ENCODE measurements around the gene CALHM2. TPM values are rescaled to one million over a fixed set of nuclear protein-coding genes. Genes with fewer than 3 reads are reported as not detected.

The CALHM2 gene, protein sequence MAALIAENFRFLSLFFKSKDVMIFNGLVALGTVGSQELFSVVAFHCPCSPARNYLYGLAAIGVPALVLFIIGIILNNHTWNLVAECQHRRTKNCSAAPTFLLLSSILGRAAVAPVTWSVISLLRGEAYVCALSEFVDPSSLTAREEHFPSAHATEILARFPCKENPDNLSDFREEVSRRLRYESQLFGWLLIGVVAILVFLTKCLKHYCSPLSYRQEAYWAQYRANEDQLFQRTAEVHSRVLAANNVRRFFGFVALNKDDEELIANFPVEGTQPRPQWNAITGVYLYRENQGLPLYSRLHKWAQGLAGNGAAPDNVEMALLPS
- polyA plus RNA-seq (2013, experiment 1 of 2): 7.7 TPM
- polyA plus RNA-seq (2013, experiment 2 of 2): 6.4 TPM

DNA sequence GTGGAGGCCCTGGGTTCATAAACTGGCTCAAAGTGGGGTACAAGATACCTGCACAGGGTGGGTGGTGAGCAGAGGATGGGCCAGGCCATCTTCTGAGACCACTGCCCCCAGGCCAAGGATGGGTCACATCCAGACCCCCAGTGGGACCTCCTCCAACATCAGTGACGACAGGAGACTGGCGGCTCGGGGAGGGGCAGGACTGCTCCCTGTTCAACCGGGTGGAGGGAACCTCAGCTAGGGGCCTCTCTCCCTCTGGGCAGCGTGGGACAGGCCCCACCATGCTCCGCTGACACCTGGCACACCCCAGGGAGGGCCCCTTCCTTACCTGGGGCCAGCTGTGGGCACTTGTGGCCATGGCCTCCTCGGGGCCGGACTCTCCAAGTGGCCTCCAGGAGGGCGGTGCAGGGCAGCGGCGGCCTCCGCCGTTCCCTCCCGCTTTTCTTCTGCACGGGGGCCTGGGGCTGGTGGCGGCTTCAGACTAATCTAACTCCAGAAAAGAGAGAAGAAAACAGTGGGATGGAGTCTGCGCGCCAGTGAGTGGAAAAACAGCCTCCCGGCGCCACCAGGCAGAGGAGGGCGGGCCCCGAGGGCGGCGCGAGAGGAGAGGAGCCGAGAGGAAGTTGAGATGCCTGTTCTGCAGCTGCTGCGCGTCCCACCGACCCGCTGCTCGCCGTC is at the start of gene CALHM2:
Gene CALHM2, minus strand, starts transcription at position 540 of the 675 bp plus-strand sequence. CDS start 2,429 bp downstream, outside the sequence.
- H3K4me1 ChIP-seq (ENCODE audit: control insufficient read depth, insufficient read depth, low read length, poor library complexity, severe bottlenecking): peaks cover 6% of the 10 kb centered on the region
- H3K27ac ChIP-seq (ENCODE audit: low read depth, low read length, severe bottlenecking): no peak within 1 kb of the TSS
- no peaks in the 10 kb centered on the region for H3K9me3 ChIP-seq (ENCODE audit: control insufficient read depth, low read length)
- peaks cover 17% of the 10 kb centered on the region for H3K36me3 ChIP-seq (ENCODE audit: control insufficient read depth, insufficient read depth, low read length)
- 66 to 79% methylated on average over 12 to 26 of the region's 32 CpGs for WGBS, 2 experiments (ENCODE audit: insufficient coverage in 2 of 2)
- H3K4me3 ChIP-seq (ENCODE audit: extremely low read depth, insufficient read depth, low read length, poor library complexity, severe bottlenecking): peak within 1 kb of the TSS; percentile 22

DNA sequence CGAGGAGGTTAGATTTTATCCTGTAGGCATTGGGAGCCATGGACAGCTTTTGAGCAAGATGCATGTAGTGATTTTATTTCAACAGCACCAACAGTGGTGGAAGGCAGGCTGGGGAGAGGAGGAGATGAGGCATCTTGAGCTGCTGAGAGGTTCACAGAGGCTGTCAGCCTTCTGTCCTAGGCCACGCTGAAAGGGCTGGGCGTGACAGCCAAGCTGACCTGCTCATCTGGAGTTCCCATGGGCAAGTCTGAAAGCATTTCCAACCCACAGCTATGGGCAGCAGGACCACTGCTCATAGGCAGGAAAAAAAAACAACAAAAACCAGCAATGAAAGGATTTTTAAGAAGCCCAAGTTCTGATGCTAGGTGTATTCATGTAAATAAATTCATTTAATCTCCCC is 49.0 kb upstream of the CALHM2 start:
- WGBS, 2 experiments (ENCODE audit: insufficient coverage in 2 of 2): 88 to 100% methylated on average over 1 to 3 of the region's 3 CpGs
- Histone ChIP-seq H3K4me1 (ENCODE audit: control insufficient read depth, insufficient read depth, low read length, poor library complexity, severe bottlenecking) (peaks cover 7% of the 10 kb centered on the region), H3K27ac (ENCODE audit: low read depth, low read length, severe bottlenecking) (no peak overlapping the region), H3K36me3 (ENCODE audit: control insufficient read depth, insufficient read depth, low read length) (no peaks in the 10 kb centered on the region), H3K4me3 (ENCODE audit: extremely low read depth, insufficient read depth, low read length, poor library complexity, severe bottlenecking) (no peak overlapping the region), H3K9me3 (ENCODE audit: control insufficient read depth, low read length) (no peaks in the 10 kb centered on the region)

DNA sequence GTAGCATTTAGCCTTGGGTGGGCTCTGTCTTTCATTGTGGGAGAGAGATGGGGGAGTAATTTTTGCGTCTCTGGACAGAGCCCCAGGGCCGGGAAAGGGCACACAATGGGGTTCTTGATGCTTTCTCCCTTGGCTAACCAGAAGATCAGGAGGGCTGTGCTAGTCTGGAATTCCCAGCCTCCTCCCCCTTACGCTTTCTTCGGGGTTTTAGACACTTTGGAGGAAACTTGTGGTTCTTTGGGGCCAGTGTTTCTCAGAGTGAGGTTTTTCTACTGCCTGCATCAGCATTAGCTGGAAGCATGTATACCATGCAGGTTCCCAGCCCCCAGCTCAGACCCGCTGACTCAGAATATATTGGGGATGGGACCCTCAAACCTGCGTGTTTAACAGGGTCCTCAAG is 48.3 kb upstream of the CALHM2 start:
- no peaks in the 10 kb centered on the region for H3K9me3 ChIP-seq (ENCODE audit: control insufficient read depth, low read length)
- H3K4me1 ChIP-seq (ENCODE audit: control insufficient read depth, insufficient read depth, low read length, poor library complexity, severe bottlenecking): peaks cover 7% of the 10 kb centered on the region
- WGBS, 2 experiments (ENCODE audit: insufficient coverage in 2 of 2): 75 to 100% methylated on average over 3 to 4 of the region's 6 CpGs
- no peak overlapping the region for H3K4me3 ChIP-seq (ENCODE audit: extremely low read depth, insufficient read depth, low read length, poor library complexity, severe bottlenecking)
- H3K36me3 ChIP-seq (ENCODE audit: control insufficient read depth, insufficient read depth, low read length): no peaks in the 10 kb centered on the region
- H3K27ac ChIP-seq (ENCODE audit: low read depth, low read length, severe bottlenecking): no peak overlapping the region

- Histone ChIP-seq H3K9me3 (ENCODE audit: control insufficient read depth, low read length) (no peaks in the 10 kb centered on the region), H3K36me3 (ENCODE audit: control insufficient read depth, insufficient read depth, low read length) (no peaks in the 10 kb centered on the region), H3K4me1 (ENCODE audit: control insufficient read depth, insufficient read depth, low read length, poor library complexity, severe bottlenecking) (peaks cover 7% of the 10 kb centered on the region), H3K27ac (ENCODE audit: low read depth, low read length, severe bottlenecking) (no peak overlapping the region), H3K4me3 (ENCODE audit: extremely low read depth, insufficient read depth, low read length, poor library complexity, severe bottlenecking) (no peak overlapping the region)
- 59 to 62% methylated on average over 4 of the region's 7 CpGs for WGBS, 2 experiments (ENCODE audit: insufficient coverage in 2 of 2)
Observed at GRCh38 chr10:103499881-103500280, 47.7 kb upstream of the CALHM2 start.

DNA sequence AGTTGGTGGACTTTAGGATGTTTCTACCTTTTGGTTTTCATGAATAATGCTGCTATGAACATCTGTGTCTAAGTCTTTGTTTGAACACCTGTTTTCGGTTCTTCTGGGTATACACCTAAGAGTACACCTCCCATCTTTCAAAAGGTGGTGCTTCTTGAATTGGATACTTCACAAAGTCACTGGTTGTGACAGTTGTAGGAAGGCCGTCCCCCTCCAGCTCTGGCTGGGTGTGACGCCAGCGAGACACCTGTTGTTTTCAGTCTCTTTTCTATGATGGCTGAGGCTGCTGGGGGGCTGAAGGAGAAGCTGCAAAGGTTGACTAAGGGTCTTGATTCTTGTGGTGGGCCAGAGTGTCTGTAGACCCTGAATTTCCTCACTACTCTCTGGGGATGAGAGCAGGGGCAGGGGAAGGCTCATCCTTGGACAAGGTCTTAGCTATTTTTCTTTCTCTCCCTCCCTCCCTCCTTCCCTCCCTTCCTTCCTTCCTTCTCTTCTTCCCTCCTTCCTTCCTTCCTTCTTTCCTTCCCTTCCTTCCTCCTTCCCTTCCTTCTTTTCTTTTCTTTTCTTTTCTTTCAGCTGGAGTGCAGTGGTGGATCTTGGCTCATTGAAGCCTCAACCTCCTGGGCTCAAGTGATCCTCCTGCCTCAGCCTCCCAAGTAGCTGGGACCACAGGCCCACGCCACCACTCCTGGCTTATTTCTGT is 46.9 kb upstream of the CALHM2 start:
- H3K9me3 ChIP-seq (ENCODE audit: control insufficient read depth, low read length): no peaks in the 10 kb centered on the region

GRCh38 chr10:103497161-103497915 is 45.2 kb upstream of the CALHM2 start:
- H3K9me3 ChIP-seq (ENCODE audit: control insufficient read depth, low read length): no peaks in the 10 kb centered on the region
- H3K4me3 ChIP-seq (ENCODE audit: extremely low read depth, insufficient read depth, low read length, poor library complexity, severe bottlenecking): no peak overlapping the region
- H3K27ac ChIP-seq (ENCODE audit: low read depth, low read length, severe bottlenecking): no peak overlapping the region
- H3K36me3 ChIP-seq (ENCODE audit: control insufficient read depth, insufficient read depth, low read length): no peaks in the 10 kb centered on the region
- 86 to 95% methylated on average over 6 to 7 of the region's 8 CpGs for WGBS, 2 experiments (ENCODE audit: insufficient coverage in 2 of 2)
- H3K4me1 ChIP-seq (ENCODE audit: control insufficient read depth, insufficient read depth, low read length, poor library complexity, severe bottlenecking): peaks cover 14% of the 10 kb centered on the region

More for the DNA sequence above, 46.9 kb upstream of the CALHM2 start:
- Histone ChIP-seq H3K27ac (ENCODE audit: low read depth, low read length, severe bottlenecking) (no peak overlapping the region), H3K4me1 (ENCODE audit: control insufficient read depth, insufficient read depth, low read length, poor library complexity, severe bottlenecking) (peaks cover 4% of the 10 kb centered on the region), H3K36me3 (ENCODE audit: control insufficient read depth, insufficient read depth, low read length) (no peaks in the 10 kb centered on the region), H3K4me3 (ENCODE audit: extremely low read depth, insufficient read depth, low read length, poor library complexity, severe bottlenecking) (no peak overlapping the region)
- WGBS, 2 experiments (ENCODE audit: insufficient coverage in 2 of 2): 88 to 97% methylated on average over 3 to 5 of the region's 5 CpGs

- no peak overlapping the region for H3K4me3 ChIP-seq (ENCODE audit: extremely low read depth, insufficient read depth, low read length, poor library complexity, severe bottlenecking)
- WGBS, 2 experiments (ENCODE audit: insufficient coverage in 2 of 2): 92 to 93% methylated on average over 3 of the region's 3 CpGs
Observed at GRCh38 chr10:103495321-103495720, 43.2 kb upstream of the CALHM2 start.

DNA sequence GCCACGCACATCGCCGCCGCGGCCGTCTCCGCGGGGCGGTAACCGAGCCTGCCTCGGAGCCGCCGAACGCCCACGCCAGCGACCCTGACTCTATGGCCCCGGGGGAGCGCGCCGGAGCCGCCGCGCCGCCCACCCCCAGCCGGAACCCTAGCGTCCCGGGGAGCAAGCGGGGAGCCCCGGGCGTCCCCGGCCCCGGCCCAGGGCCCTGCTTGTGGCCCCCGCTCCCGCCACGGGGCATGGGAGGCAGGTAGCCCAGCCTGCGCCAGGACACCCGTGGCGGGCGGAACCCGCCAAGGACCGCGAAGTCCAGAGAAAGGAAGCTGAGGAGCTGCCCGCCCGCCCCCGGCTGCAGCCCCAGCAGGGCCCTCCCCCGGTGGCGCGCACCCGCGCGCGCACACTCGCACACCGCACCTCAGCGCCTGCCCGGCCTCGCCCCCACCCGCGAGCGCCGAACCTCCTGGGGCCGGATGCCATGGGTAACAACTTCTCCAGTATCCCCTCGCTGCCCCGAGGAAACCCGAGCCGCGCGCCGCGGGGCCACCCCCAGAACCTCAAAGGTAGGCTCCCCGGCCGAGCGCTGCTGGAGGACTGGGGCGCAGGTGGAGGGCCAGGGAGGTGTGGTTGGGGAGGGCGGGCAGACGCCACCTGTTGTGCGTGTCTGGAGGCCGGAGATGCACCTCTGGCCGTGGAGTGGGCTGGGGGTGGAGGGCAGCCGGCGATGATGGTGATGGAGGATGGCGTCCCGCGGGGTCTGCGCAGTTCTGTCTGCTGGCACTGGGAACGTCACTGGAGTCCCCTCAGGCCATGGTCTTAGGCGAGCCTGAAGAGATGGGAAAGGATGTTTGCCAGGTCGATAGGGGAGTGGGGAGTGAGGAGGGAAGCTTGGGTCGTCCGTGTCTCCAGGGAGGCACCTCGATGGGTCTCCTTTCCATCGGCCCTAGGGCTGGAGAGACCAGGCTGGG is 42.0 kb upstream of the CALHM2 start:
- H3K4me1 ChIP-seq (ENCODE audit: control insufficient read depth, insufficient read depth, low read length, poor library complexity, severe bottlenecking): peaks cover 23% of the 10 kb centered on the region
- no peaks in the 10 kb centered on the region for H3K36me3 ChIP-seq (ENCODE audit: control insufficient read depth, insufficient read depth, low read length)
- 0 to 1% methylated on average over 50 to 77 of the region's 92 CpGs for whole genome bisulfite sequencing, 2 experiments (ENCODE audit: insufficient coverage in 2 of 2)
- no peaks in the 10 kb centered on the region for H3K9me3 ChIP-seq (ENCODE audit: control insufficient read depth, low read length)
- no peak overlapping the region for H3K27ac ChIP-seq (ENCODE audit: low read depth, low read length, severe bottlenecking)
- H3K4me3 ChIP-seq (ENCODE audit: extremely low read depth, insufficient read depth, low read length, poor library complexity, severe bottlenecking): peak overlapping the region; percentile 45

More at GRCh38 chr10:103495321-103495720, 43.2 kb upstream of the CALHM2 start:
- peaks cover 23% of the 10 kb centered on the region for H3K4me1 ChIP-seq (ENCODE audit: control insufficient read depth, insufficient read depth, low read length, poor library complexity, severe bottlenecking)
- H3K27ac ChIP-seq (ENCODE audit: low read depth, low read length, severe bottlenecking): no peak overlapping the region
- H3K36me3 ChIP-seq (ENCODE audit: control insufficient read depth, insufficient read depth, low read length): no peaks in the 10 kb centered on the region
- H3K9me3 ChIP-seq (ENCODE audit: control insufficient read depth, low read length): no peaks in the 10 kb centered on the region

GRCh38 chr10:103493362-103493915 is 41.3 kb upstream of the CALHM2 start, which contains the start of gene NEURL1:
Gene NEURL1 (plus strand): TSS chr10:103493705. CDS start chr10:103494388, 683 bp downstream.
- peak within 1 kb of the TSS; percentile 75 for H3K27ac ChIP-seq (ENCODE audit: low read depth, low read length, severe bottlenecking)
- H3K4me1 ChIP-seq (ENCODE audit: control insufficient read depth, insufficient read depth, low read length, poor library complexity, severe bottlenecking): peaks cover 23% of the 10 kb centered on the region
- no peaks in the 10 kb centered on the region for H3K9me3 ChIP-seq (ENCODE audit: control insufficient read depth, low read length)
- 6% methylated on average over 60 to 63 of the region's 65 CpGs for WGBS, 2 experiments (ENCODE audit: insufficient coverage in 2 of 2)
- no peaks in the 10 kb centered on the region for H3K36me3 ChIP-seq (ENCODE audit: control insufficient read depth, insufficient read depth, low read length)
- H3K4me3 ChIP-seq (ENCODE audit: extremely low read depth, insufficient read depth, low read length, poor library complexity, severe bottlenecking): peak within 1 kb of the TSS; percentile 45
